BE2C (cell line): Measurements from ENCODE around the gene SRMS. TPM values are rescaled to one million over a fixed set of nuclear protein-coding genes. Genes with fewer than 3 reads are reported as not detected.

ENCODE experiments used
- DNase-seq: peaks from one replicate; pipeline ENCODE4 v3.0.0-alpha.2; 2020
- H3K27me3 ChIP-seq: fragments of 250-450 bp; sonication (Bioruptor Pico); 2 replicates; pipeline ENCODE4 v1.5.1; 2020; ENCODE audit warnings: mild to moderate bottlenecking
- H3K36me3 ChIP-seq: fragments of 250-450 bp; sonication (Bioruptor Pico); 2 replicates; pipeline ENCODE4 v1.5.1; 2020; ENCODE audit warnings: mild to moderate bottlenecking
- H3K4me1 ChIP-seq: fragments of 250-450 bp; sonication (Bioruptor Pico); 2 replicates; pipeline ENCODE4 v1.5.1; 2020
- H3K4me3 ChIP-seq: 2 replicates; pipeline ENCODE4 v1.5.1; 2011; ENCODE audit warnings: low read depth, low read length
- H3K9me3 ChIP-seq: fragments of 250-450 bp; sonication (Bioruptor Pico); 2 replicates; pipeline ENCODE4 v1.5.1; 2020
- polyA plus RNA-seq: library from polyadenylated mRNA; unstranded; fragments of >200 nt; gene quantifications from one replicate; pipeline ENCODE4 v1.2.1, GENCODE V29; 2012; ENCODE audit warnings: low read depth, missing spikeins; ENCODE audit not compliant: insufficient read length, insufficient read depth
- TF ChIP-seq, protein P1 (sequence below): IDR thresholded peaks from 2 replicates; pipeline ENCODE4 v1.5.1; 2012; ENCODE audit warnings: mild to moderate bottlenecking, low read depth, low read length

The SRMS gene, protein sequence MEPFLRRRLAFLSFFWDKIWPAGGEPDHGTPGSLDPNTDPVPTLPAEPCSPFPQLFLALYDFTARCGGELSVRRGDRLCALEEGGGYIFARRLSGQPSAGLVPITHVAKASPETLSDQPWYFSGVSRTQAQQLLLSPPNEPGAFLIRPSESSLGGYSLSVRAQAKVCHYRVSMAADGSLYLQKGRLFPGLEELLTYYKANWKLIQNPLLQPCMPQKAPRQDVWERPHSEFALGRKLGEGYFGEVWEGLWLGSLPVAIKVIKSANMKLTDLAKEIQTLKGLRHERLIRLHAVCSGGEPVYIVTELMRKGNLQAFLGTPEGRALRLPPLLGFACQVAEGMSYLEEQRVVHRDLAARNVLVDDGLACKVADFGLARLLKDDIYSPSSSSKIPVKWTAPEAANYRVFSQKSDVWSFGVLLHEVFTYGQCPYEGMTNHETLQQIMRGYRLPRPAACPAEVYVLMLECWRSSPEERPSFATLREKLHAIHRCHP
- polyA plus RNA-seq = not detected

DNA sequence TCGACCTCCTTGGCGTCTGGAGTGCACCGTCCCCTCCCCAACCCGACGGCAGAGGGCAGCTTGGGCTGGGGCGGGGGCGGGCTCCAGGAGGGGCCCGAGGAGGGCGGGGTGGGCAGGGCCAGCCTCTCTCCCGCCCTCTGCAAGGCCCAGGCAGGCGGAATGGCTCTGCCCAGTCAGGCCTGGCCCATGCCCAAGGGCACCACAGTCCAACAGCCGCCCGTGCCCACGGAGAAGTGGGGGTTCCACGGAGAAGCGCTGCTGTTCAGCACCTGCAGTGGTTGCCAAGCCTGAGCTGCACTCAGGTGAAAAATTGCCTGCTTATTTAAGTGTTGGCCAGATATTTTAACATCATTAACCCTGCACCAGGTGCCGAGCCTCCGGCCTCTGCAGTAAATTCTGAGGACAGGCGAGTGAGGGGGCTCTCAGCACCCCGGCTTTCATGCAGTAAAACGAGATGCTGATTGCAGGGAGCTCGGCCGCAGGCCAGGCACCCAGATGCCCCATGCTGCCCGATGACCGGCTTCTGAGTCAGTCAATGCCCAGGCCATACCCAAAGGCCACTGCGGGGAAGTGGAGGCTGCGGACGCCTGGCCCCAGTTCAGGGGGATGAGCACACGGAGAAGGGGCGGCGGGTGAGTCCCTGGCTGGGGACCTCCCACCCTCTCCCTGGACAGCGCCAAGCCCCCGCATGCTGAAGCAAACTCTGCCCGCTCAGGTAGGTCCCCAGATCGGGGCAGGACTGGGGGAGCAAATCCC is at the start of gene SRMS:
TSS of gene SRMS (minus strand) at position 25 of the 756 bp plus-strand sequence. CDS start 286 bp downstream, outside the sequence.
- TF ChIP-seq, protein P1, sequence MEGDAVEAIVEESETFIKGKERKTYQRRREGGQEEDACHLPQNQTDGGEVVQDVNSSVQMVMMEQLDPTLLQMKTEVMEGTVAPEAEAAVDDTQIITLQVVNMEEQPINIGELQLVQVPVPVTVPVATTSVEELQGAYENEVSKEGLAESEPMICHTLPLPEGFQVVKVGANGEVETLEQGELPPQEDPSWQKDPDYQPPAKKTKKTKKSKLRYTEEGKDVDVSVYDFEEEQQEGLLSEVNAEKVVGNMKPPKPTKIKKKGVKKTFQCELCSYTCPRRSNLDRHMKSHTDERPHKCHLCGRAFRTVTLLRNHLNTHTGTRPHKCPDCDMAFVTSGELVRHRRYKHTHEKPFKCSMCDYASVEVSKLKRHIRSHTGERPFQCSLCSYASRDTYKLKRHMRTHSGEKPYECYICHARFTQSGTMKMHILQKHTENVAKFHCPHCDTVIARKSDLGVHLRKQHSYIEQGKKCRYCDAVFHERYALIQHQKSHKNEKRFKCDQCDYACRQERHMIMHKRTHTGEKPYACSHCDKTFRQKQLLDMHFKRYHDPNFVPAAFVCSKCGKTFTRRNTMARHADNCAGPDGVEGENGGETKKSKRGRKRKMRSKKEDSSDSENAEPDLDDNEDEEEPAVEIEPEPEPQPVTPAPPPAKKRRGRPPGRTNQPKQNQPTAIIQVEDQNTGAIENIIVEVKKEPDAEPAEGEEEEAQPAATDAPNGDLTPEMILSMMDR = no peak
- Histone ChIP-seq H3K4me3 (no peak within 1 kb of the TSS), H3K36me3 (no peaks in the 10 kb centered on the region), H3K4me1 (peaks cover under 1% of the 10 kb centered on the region; the same call in 1 of the 2 replicates), H3K9me3 (no peaks in the 10 kb centered on the region), H3K27me3 (no peaks in the 10 kb centered on the region)
- no peak for DNase-seq

DNA sequence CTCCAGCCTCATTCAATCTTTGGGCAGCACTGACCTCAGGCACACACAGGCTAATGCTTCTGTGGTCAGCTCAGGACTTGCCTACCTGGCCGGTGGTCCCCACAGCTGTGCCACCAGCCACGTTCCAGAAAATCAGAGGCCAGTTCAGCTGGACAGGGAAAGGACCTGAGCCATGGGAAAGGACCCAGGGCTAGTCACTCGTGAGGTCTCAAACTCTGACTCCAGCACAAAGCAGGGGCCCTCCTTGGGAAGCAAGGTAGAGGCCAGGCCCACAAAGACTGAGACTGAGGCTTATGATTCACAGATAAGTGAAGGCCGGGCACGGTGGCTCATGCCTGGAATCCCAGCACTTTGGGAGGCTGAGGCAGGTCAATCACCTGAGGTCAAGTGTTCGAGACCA is 48.9 kb upstream of the SRMS start:
- H3K36me3 ChIP-seq = peaks cover 57% of the 10 kb centered on the region
- DNase-seq = no peak

DNA sequence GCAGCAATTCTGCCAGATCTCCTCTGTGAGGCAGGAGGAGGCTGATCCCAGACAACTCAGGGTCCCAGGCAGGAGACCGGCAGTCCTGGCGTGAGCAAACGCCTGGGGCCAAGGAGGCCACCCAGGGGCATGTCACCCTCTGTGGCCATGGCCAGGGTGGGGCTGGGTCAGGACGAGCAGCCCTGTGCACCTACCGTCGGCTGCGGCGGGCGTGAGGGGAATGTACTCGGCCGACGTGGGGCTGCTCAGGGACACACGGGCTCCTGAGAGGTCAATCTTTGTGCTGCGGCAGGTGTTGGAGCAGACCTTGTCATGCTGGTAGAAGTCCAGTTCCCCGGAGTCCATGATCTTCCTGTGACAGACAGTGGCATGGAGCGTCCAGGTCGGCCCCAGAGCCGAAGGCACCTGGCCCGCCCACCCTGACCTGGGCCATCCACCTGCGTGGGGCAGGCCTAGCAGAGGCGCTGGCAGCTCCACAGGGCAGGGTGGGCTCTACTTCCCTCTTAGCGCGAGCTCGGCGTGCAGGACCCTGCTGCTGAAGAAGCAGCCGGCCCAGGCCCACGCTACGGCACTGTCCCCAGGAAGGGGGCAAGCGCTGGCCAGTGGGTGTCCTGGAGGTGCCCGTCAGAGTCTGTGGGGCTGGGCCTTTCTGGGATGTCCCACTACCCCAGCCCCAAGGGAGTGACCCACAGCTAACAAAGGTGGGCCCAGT is 48.0 kb upstream of the SRMS start:
- no peaks in the 10 kb centered on the region for H3K9me3 ChIP-seq
- TF ChIP-seq, protein P1 = no peak
- no peak for DNase-seq
- H3K36me3 ChIP-seq = peaks cover 52% of the 10 kb centered on the region
- H3K4me3 ChIP-seq = no peak overlapping the region
- H3K27me3 ChIP-seq = no peaks in the 10 kb centered on the region
- H3K4me1 ChIP-seq = no peaks in the 10 kb centered on the region

More for the DNA sequence above, 48.9 kb upstream of the SRMS start:
- Histone ChIP-seq H3K27me3 (no peaks in the 10 kb centered on the region), H3K9me3 (no peaks in the 10 kb centered on the region), H3K4me1 (no peaks in the 10 kb centered on the region), H3K4me3 (no peak overlapping the region)
- TF ChIP-seq, protein P1 = no peak

DNA sequence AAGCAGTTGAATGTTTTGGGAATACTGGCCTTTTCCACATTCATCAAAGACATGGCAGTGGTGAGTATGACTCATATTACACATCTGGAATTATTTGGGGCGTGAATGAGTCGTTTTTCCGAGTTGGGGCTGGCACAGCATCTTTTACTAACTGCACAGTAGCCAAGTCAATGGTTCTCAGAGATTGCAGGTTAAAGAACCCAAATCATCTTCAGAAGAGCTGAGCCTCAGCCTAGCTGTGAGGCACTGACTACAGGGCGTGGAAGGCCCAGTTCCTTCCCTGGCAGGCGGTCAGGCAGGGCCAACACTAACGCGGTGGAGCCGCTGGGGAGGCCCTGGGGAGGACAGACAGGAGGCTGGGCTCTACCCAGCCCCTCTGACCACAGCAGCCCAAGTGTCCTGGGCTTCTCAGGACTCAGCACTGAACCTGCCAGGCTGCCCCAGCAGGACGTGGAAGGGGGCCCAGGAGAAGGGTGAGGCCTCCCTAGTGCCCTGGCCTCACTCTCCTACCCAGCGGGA is 46.6 kb upstream of the SRMS start:
- Histone ChIP-seq H3K4me3 (no peak overlapping the region), H3K9me3 (no peaks in the 10 kb centered on the region), H3K27me3 (no peaks in the 10 kb centered on the region), H3K4me1 (no peaks in the 10 kb centered on the region), H3K36me3 (peaks cover 58% of the 10 kb centered on the region)
- TF ChIP-seq, protein P1 = no peak
- no peak for DNase-seq

DNA sequence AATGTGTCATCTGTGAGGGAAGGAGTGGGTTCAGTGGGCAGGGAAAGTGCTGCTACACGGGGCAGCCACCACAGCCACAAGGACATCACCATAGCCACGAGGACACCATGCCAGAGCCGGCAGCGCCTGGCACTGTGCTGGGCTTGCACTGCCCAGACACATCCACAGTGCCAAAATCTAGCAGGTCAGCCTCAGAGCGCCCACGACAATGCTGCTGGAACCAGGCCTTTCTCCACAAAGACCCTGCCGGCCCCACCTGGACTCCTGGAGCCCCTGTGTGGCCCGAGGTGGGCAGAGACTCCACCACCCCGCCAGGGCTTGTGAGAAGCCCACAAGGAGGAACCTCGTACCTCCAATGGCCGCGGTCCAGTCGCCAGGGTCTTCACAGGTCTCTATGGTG is 45.1 kb upstream of the SRMS start:
- Histone ChIP-seq H3K9me3 (no peaks in the 10 kb centered on the region), H3K36me3 (peaks cover 48% of the 10 kb centered on the region), H3K27me3 (no peaks in the 10 kb centered on the region), H3K4me3 (no peak overlapping the region), H3K4me1 (no peaks in the 10 kb centered on the region; the same call in 1 of the 2 replicates)
- TF ChIP-seq, protein P1 = no peak
- no peak for DNase-seq
